IMR-90 (cell line): ENCODE results near the gene OVCH1. TPM values are rescaled to one million over a fixed set of nuclear protein-coding genes. Genes with fewer than 3 reads are reported as not detected.

Experiments used
- ATAC-seq: fragments of 200-7000 bp; cut with Tn5 transposase; 2 replicates; pipeline ENCODE4 v1.9.1; 2020; ENCODE audit warnings: low read depth, mild to moderate bottlenecking, moderate library complexity
- BruUV-seq: library from RNA; stranded (reverse); fragments of 400-500 nt; replicated peaks from 2 replicates; lab custom pipeline; 2021; lab: Mats Ljungman, UMichigan
- CTCF ChIA-PET: fragments of 300-600 bp; formaldehyde crosslinking; extraction: SDS; loops from one replicate; lab custom pipeline; 2021; ENCODE audit warnings: antibody characterized with exemption; lab: Yijun Ruan, JAX
- POLR2A ChIA-PET: fragments of 300-600 bp; sonication (Branson Sonifier 250); formaldehyde crosslinking; loops from one replicate; lab custom pipeline; 2022; ENCODE audit warnings: antibody characterized with exemption; ENCODE audit not compliant: unreplicated experiment; lab: Charles Lee
- DNase-seq: peaks from one replicate; pipeline ENCODE4 v3.0.0; 2013
- H2AFZ ChIP-seq: replicated peaks from 2 replicates; pipeline ENCODE3; 2013; ENCODE audit warnings: low read length, mild to moderate bottlenecking; ENCODE audit not compliant: poor library complexity
- H2AK5ac ChIP-seq: 2 replicates; pipeline ENCODE4 v1.6.1; 2013; ENCODE audit warnings: low read depth, low read length, inconsistent platforms
- H2AK9ac ChIP-seq: replicated peaks from 2 replicates; pipeline ENCODE3; 2013; ENCODE audit warnings: mild to moderate bottlenecking, low read depth, low read length, moderate library complexity; ENCODE audit not compliant: poor library complexity
- H2BK120ac ChIP-seq: 2 replicates; pipeline ENCODE4 v1.6.1; 2013; ENCODE audit warnings: low read depth, low read length, inconsistent platforms
- H2BK15ac ChIP-seq: 3 replicates; pipeline ENCODE4 v1.6.1; 2013; ENCODE audit warnings: low read depth, low read length, inconsistent platforms
- H2BK20ac ChIP-seq: 2 replicates; pipeline ENCODE4 v1.6.1; 2013; ENCODE audit warnings: low read depth, mild to moderate bottlenecking, inconsistent platforms, low read length, moderate library complexity
- H2BK5ac ChIP-seq: 2 replicates; pipeline ENCODE4 v1.6.1; 2013; ENCODE audit warnings: mild to moderate bottlenecking, low read depth, low read length, inconsistent platforms; ENCODE audit not compliant: poor library complexity, severe bottlenecking
- H3K14ac ChIP-seq: replicated peaks from 2 replicates; pipeline ENCODE4 v1.6.1; 2013; ENCODE audit warnings: low read depth, low read length, inconsistent platforms
- H3K18ac ChIP-seq: 2 replicates; pipeline ENCODE4 v1.6.1; 2013; ENCODE audit warnings: low read depth, low read length, control low read depth
- H3K23ac ChIP-seq: 2 replicates; pipeline ENCODE4 v1.6.1; 2013; ENCODE audit warnings: low read depth, low read length, inconsistent platforms
- H3K27ac ChIP-seq: 2 replicates; pipeline ENCODE4 v1.5.1; 2013; ENCODE audit warnings: mild to moderate bottlenecking, control low read depth, low read length; ENCODE audit not compliant: insufficient read depth
- H3K27me3 ChIP-seq: 2 replicates; pipeline ENCODE4 v1.6.1; 2013; ENCODE audit warnings: low read length; ENCODE audit not compliant: control insufficient read depth, insufficient read depth
- H3K36me3 ChIP-seq: 2 replicates; pipeline ENCODE4 v1.6.1; 2013; ENCODE audit warnings: low read length, mixed read lengths; ENCODE audit not compliant: control insufficient read depth, insufficient read depth
- H3K4ac ChIP-seq: 2 replicates; pipeline ENCODE4 v1.6.1; 2013; ENCODE audit warnings: low read depth, low read length, inconsistent platforms
- H3K4me1 ChIP-seq: 2 replicates; pipeline ENCODE4 v1.6.1; 2013; ENCODE audit warnings: low read length, mixed read lengths; ENCODE audit not compliant: control insufficient read depth, insufficient read depth
- H3K4me2 ChIP-seq: 2 replicates; pipeline ENCODE4 v1.6.1; 2013; ENCODE audit warnings: low read depth, mild to moderate bottlenecking, control low read depth, low read length, moderate library complexity
- H3K4me3 ChIP-seq: 2 replicates; pipeline ENCODE4 v1.5.1; 2013; ENCODE audit warnings: low read depth, mild to moderate bottlenecking, control low read depth, low read length, moderate library complexity; ENCODE audit not compliant: insufficient read depth
- H3K56ac ChIP-seq: 2 replicates; pipeline ENCODE4 v1.6.1; 2013; ENCODE audit warnings: low read length, inconsistent platforms; ENCODE audit not compliant: insufficient read depth; ENCODE audit errors: extremely low read depth
- H3K79me1 ChIP-seq, 2 experiments: 2 replicates each; pipeline ENCODE4 v1.6.1; 2013; ENCODE audit warnings: low read length in 2 of 2, inconsistent platforms in 1 of 2, low read depth in 1 of 2
- H3K9ac ChIP-seq: 2 replicates; pipeline ENCODE4 v1.6.1; 2013; ENCODE audit warnings: low read depth, low read length, control low read depth
- H3K9me1 ChIP-seq: 2 replicates; pipeline ENCODE4 v1.6.1; 2013; ENCODE audit warnings: low read length, inconsistent platforms; ENCODE audit not compliant: insufficient read depth
- H3K9me3 ChIP-seq: 2 replicates; pipeline ENCODE4 v1.6.1; 2013; ENCODE audit warnings: low read length; ENCODE audit not compliant: control insufficient read depth, insufficient read depth
- H4K20me1 ChIP-seq: 2 replicates; pipeline ENCODE4 v1.6.1; 2013; ENCODE audit warnings: low read length, inconsistent platforms; ENCODE audit not compliant: insufficient read depth
- H4K5ac ChIP-seq: 2 replicates; pipeline ENCODE4 v1.6.1; 2013; ENCODE audit warnings: mild to moderate bottlenecking, low read depth, low read length, control low read depth
- H4K8ac ChIP-seq, 2 experiments: 2 replicates each; pipeline ENCODE4 v1.6.1; 2013; ENCODE audit warnings: low read depth in 2 of 2, low read length in 2 of 2, control low read depth in 1 of 2, inconsistent platforms in 1 of 2
- H4K91ac ChIP-seq: 2 replicates; pipeline ENCODE4 v1.6.1; 2013; ENCODE audit warnings: low read depth, low read length, inconsistent platforms; ENCODE audit not compliant: insufficient read depth
- CHD1 ChIP-seq: IDR thresholded peaks from 2 replicates; pipeline ENCODE4 v1.6.1; 2012; ENCODE audit warnings: low read depth, low read length, improper control_type of control experiment
- FOS ChIP-seq: fragments of 150-350 bp; IDR thresholded peaks from 2 replicates; pipeline ENCODE4 v1.6.1; 2016; ENCODE audit warnings: low read depth, low read length
- MAFK ChIP-seq: IDR thresholded peaks from 2 replicates; pipeline ENCODE4 v1.6.1; 2012; ENCODE audit warnings: low read depth, low read length, improper control_type of control experiment
- MXI1 ChIP-seq: IDR thresholded peaks from 2 replicates; pipeline ENCODE4 v1.6.1; 2012; ENCODE audit warnings: low read depth, mild to moderate bottlenecking, low read length, moderate library complexity, borderline replicate concordance
- NFE2L2 ChIP-seq: fragments of 150-350 bp; IDR thresholded peaks from 2 replicates; pipeline ENCODE4 v1.6.1; 2016; ENCODE audit warnings: low read depth, mild to moderate bottlenecking, low read length
- RAD21 ChIP-seq: IDR thresholded peaks from 2 replicates; pipeline ENCODE4 v1.6.1; 2012; ENCODE audit warnings: low read length, improper control_type of control experiment
- SMC3 ChIP-seq: fragments of 150-350 bp; IDR thresholded peaks from 2 replicates; pipeline ENCODE4 v1.6.1; 2016; ENCODE audit warnings: low read depth, mild to moderate bottlenecking, antibody characterized with exemption, low read length, moderate library complexity
- WGBS, 2 experiments: methylation state at CpG; one replicate each; pipeline versions ENCODE4 v1.1.5 to v1.1.7; 2013; ENCODE audit warnings: missing lambda C conversion rate in 2 of 2; ENCODE audit not compliant: insufficient read length in 1 of 2; ENCODE audit errors: extremely low coverage in 2 of 2; 5-methylcytosine and 5-hydroxymethylcytosine counted together
- dilution Hi-C: fragments of 300-500 bp; cut with HindIII; formaldehyde crosslinking; loops from one replicate; pipeline ENCODE4 v1.14.3; 2018; ENCODE audit warnings: low sequenced_read_pairs; ENCODE audit not compliant: unreplicated experiment
- in situ Hi-C: fragments of 300-500 bp; cut with MboI; formaldehyde crosslinking; loops from 3 replicates; pipeline ENCODE4 v1.14.3; 2019; ENCODE audit warnings: low sequenced_read_pairs, inconsistent platforms, mixed read lengths
- intact Hi-C: fragments of 100-400 bp; cut with micrococcal nuclease; formaldehyde crosslinking; loops from 2 replicates; pipeline ENCODE4 v1.10.0; 2022
- polyA plus RNA-seq, 3 experiments: library from polyadenylated mRNA; depleted of rRNA; stranded (reverse); fragments of >200 nt; gene quantifications; 2 replicates each; pipeline ENCODE4 v1.2.3, GENCODE V29; 2012; ENCODE audit warnings: low replicate concordance in 1 of 3
- total RNA-seq: library from RNA; depleted of rRNA; stranded (reverse); fragments of >200 nt; gene quantifications from 2 replicates; pipeline ENCODE4 v1.2.3, GENCODE V29; 2012

Gene OVCH1
- total and polyA plus RNA-seq, 2 of the 4 experiments (the other 2 are of a cell fraction): 0.05 to 0.18 TPM

GRCh38 chr12:29448157-29448556 is 49.3 kb downstream of the OVCH1 start:
- ChIA-PET CTCF (no interaction called here), POLR2A (no interaction called here)
- H3K27ac ChIP-seq: no peak overlapping the region
- TF ChIP-seq MAFK (no peak), RAD21 (no peak), MXI1 (no peak), NFE2L2 (no peak), SMC3 (no peak), CHD1 (no peak), FOS (no peak)
- intact Hi-C loops: no loop called here
- H3K27me3 ChIP-seq: no peaks in the 10 kb centered on the region
- H4K91ac ChIP-seq: no peak overlapping the region
- H2AK9ac ChIP-seq: no peak overlapping the region
- H4K5ac ChIP-seq: no peak overlapping the region
- H3K36me3 ChIP-seq: 0 out of 2 replicates have a peak, but pooled peaks cover 1% of the 10 kb centered on the region
- H3K56ac ChIP-seq: no peak overlapping the region
- H4K20me1 ChIP-seq: no peaks in the 10 kb centered on the region
- in situ Hi-C loops: no loop called here
- H3K23ac ChIP-seq: no peak overlapping the region
- H3K4me3 ChIP-seq: no peak overlapping the region
- H2AK5ac ChIP-seq: no peak overlapping the region
- dilution Hi-C loops: no loop called here
- 75% methylated on average over 1 of the region's 4 CpGs; no CpG with 5 or more reads in 1 of the 2 experiments for WGBS, 2 experiments
- H3K4ac ChIP-seq: no peak overlapping the region
- no peaks in the 10 kb centered on the region for H3K9me1 ChIP-seq
- no peaks in the 10 kb centered on the region for H3K4me1 ChIP-seq
- no peak overlapping the region for H2BK15ac ChIP-seq
- no peak overlapping the region for H3K18ac ChIP-seq
- H2AFZ ChIP-seq: no peak overlapping the region
- no TSS peak for BruUV-seq
- no peaks in the 10 kb centered on the region for H3K9me3 ChIP-seq
- H4K8ac ChIP-seq: no peak overlapping the region
- H3K79me1 ChIP-seq: no peaks in the 10 kb centered on the region
- H2BK120ac ChIP-seq: no peak overlapping the region
- no peak overlapping the region for H3K4me2 ChIP-seq
- no peak for DNase-seq
- ATAC-seq: no peak
- H3K9ac ChIP-seq: no peak overlapping the region
- no peak overlapping the region for H3K14ac ChIP-seq
- no peak overlapping the region for H2BK5ac ChIP-seq
- no peak overlapping the region for H2BK20ac ChIP-seq
